ENCODE results near the gene NMNAT3.
A peak's percentile ranks its signal among the peaks of the same experiment; 100 is the strongest.
"Not testable (repeated sequence)": the region's sequence is repeated elsewhere in the genome, so short reads cannot be mapped to it uniquely, and the experiment has no call there.

Gene NMNAT3

DNA sequence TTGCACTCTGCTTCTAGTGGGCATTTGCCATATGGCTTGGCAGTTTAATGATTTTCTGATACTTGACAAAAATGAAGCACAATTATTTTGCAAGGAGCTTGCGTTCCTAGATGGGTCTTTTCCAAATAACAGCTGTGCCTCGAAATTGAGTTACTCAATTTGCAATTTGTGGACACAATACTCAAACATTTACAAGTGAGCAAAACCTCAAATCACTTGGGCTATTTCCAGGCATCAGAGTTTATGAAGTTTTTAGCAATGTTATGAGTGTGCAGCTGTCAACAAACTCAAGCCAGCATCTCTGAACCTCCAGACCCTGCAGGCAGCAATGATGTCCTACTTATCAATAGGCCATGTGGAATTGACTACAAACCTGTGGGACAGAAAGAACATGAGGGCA, 41.3 kb downstream of the NMNAT3 start:
- DNase-seq (ENCODE audit: low read depth): no peak

DNA sequence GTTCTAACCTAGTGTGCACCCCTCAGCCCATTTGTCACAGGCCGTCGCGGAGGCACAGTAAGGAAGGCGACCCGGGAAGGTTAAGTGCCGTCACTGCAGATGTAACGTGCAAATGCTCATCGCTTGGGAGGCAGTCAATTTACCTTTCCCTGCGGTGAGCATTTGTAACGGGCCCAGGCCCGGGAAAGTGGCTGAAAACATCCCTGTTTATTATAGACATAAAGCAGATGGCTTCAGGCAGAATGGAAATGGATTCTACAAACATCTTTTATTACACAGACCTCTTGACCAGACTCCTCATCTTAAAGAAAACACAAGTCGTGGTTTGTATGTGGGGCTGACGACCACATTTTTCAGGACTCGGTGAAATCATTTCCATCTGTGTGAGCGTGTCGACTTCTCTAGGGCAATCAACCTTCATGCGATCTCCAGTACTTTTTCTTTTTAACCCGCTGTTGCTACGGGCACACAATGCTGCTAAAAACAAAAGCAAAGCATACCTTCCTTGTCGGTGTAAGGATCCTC, 43.6 kb downstream of the NMNAT3 start:
- DNase-seq (ENCODE audit: low read depth): no peak

DNA sequence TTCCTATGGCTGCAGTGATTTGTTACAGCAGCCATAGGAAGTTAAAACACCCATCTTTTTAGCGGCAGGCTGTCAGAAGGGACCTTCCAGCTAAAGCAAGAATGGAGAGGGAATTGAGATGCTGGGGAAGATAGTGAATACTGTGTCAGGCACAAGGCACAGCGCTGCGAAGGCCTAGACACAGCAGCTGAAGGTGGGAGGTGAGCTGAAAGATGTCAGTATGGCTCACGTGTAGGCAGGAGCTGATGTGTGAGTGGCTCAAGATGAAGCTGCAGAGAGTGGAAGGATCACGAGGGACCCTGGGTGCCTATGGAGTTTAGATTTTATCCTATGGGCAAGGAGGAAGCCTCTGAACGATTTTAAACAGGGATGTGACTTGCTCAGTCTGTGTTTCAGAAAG, 44.3 kb downstream of the NMNAT3 start:
- DNase-seq (ENCODE audit: low read depth): no peak

DNA sequence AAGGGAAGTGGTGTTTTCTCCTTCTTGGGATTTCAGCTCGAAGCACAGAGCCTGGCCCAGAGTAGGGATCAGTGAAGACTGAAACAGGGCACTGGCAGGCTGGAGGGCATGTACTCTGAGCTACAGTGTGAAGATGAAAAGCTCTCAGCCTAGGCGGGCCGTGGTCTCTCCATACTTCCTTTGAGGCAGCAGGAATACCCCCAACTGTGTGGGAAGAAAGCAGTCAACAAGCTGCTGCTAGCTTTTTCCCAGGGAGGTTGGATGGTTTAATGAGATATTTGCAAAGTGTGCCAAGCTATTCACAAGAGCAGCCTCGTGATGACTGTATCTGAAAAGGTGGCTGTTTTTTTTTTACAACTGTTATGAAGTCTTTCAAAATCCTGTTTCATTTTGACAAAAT, 47.2 kb downstream of the NMNAT3 start:
- no peak for DNase-seq (ENCODE audit: low read depth)

DNA sequence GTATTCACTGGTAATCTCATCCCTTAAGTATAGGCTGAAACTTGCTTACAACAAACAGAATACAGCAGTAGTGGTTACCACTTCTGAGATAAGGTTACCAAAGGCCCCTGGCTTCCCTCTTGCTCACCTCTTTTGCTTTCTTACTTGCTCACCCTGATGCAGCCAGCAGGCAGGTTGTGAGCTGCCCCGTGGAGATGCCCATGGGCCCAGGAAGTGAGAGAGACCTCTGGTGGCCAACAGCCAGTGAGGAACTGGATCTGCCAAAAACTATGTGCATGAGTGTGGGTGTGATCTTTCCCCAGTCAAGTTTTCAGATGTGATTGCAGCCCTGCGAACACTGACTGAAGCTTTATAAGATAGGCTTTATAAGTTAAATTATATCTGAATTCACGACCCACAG, 48.7 kb downstream of the NMNAT3 start:
- DNase-seq (ENCODE audit: low read depth): no peak

DNA sequence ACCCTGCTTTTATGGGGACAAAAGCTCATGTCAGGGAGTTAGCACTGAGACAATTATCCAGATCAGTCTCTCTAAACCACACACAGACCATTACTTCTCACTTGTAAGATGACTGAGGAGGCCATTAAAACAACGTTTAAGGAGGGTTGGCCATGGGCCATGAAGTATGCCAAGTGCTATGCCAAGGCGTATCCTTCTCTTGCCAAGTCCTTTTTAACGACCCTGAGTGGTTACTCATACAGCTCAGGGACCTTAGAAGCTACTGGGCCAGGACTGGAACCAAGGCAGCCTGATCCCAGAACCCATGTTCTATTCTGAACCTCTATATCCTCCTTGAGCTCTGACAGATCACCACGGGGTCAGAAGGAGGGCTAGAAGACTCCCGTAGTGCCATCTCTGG, 50.0 kb downstream of the NMNAT3 start:
- no peak for DNase-seq (ENCODE audit: low read depth)

DNA sequence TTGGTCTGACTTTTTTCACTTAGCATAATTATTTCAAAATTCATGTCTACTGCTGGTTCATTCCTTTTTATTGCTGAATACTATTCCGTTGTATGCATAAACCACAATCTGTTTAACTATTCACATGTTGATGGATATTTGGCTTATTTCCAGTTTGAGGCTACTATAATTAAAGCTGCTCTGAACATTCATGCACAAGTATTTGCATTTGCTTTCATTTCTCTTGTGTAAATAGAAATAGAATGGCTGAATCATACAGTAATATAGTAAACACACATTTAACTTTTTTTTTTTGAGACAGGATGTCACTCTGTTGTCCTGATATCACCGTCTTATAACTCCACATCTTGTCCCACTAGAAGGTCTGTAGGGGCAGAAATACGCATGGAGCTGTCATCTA, 57.3 kb downstream of the NMNAT3 start:
- no peak for DNase-seq (ENCODE audit: low read depth)

DNA sequence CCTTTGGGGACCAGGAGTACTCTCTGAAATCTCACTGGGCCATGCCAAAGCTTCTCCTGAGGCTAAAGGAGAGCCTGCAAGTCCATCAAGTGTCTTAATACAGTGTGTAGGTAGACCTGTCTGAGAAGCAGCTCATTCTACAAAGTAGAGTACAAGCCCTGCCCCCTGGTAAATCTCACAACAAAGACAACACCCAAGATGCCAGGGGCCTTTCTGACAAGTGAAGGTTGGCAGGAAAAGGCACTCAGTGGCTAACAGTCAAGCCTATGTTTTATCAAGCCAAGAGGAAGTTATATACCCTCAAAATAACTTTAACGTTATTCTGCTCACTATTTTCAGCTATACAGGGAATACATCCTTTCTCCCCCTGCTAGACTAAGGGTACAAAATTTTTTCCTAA, 58.3 kb downstream of the NMNAT3 start:
- no peak for DNase-seq (ENCODE audit: low read depth)

DNA sequence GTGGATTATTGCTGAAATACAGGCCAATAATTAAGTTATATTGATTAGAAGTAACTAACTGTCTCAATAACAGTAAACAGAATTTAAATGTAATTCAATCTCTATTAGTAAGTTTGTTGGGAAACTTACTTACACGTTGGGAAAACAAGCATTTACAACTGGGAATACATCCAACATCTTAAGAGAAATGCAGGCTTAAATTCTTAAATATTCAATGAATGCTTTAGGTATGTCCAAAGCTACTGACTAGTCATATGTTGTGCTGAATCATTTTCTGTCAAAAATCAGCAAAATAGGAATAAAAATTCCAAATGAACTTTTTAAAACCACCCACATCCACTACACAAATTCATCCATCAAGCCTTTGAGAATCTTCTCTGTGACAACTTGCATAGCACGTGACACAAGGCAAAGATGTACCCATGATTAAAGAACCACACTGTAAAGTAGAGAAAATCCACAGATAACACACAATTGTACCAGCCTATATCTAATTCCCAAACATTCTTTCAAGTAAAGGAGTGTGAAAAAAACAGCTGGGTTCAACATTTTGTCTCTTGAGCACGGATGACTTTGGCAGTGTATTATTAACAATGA, 60.0 kb downstream of the NMNAT3 start:
- peak; percentile 48 for DNase-seq (ENCODE audit: low read depth)

DNA sequence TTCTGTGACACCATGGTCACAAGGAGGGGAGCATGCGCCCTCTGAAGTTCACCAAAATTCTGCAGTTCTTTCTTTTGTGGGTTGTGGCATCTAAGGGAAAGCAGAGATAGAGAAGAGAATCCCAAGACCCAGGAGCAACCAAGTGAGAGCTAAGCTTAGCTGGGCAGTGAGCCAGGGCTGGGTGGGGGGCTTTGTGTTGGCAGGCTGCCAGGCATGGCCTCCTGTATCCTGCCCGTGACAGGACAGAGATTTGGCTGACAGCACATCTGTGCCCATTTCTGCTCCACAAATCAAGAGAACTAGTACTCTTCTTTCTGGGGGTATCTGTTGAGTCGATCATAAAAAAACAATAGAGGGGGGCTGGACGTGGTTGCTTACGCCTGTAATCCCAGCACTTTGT, 66.2 kb downstream of the NMNAT3 start:
- no peak for DNase-seq (ENCODE audit: low read depth)

DNA sequence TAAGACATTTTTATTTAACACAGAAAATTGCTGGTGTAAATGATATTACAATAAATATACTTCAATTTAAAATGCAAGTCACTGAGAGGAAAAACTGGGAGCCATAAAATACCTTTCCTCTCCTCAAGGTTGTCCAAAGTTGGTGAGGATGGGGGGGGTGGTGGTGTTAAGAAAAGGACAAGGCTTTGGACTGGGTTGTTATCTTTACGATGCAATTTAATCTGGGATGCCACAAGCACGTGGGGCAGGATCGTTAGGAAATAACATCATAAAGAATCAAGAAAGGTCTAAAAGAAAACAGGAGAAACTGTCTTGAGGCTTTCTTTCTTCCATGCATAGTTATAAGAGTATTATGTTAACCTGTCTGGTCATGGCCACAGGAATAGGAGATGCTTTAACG, 66.9 kb downstream of the NMNAT3 start:
- no peak for DNase-seq (ENCODE audit: low read depth)

DNA sequence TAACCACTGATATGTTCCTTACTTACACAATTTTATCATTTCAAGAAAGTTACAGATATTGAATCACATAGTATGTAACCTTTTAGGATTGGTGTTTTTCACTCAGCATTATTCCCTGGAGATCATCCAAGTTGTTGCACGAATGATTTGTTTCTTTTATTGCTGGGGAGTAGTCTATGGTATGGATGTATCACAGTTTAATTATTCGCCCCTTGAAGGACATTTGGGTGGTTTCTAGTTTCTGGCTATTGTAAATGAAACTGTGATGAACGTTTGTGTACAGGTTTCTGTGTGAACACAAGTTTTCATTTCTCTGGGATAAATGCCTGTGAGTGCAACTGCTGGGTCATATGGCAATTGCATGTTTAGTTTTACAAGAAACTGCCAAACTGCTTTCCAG, 68.8 kb downstream of the NMNAT3 start:
- no peak for DNase-seq (ENCODE audit: low read depth)

DNA sequence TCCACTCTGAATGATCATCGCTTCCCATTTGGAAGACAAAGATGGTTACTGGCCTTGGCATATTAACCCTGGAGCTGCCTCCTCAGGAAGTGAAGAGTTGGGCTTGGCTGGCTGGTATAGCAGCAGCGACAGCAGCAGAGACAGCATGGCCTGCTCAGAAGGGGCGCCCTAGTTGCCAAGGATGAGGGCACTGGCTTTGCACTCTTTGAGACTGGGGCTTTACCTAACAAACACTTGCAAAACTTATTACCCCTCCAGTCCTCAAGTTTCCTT, 69.7 kb downstream of the NMNAT3 start:
- no peak for DNase-seq (ENCODE audit: low read depth)

DNA sequence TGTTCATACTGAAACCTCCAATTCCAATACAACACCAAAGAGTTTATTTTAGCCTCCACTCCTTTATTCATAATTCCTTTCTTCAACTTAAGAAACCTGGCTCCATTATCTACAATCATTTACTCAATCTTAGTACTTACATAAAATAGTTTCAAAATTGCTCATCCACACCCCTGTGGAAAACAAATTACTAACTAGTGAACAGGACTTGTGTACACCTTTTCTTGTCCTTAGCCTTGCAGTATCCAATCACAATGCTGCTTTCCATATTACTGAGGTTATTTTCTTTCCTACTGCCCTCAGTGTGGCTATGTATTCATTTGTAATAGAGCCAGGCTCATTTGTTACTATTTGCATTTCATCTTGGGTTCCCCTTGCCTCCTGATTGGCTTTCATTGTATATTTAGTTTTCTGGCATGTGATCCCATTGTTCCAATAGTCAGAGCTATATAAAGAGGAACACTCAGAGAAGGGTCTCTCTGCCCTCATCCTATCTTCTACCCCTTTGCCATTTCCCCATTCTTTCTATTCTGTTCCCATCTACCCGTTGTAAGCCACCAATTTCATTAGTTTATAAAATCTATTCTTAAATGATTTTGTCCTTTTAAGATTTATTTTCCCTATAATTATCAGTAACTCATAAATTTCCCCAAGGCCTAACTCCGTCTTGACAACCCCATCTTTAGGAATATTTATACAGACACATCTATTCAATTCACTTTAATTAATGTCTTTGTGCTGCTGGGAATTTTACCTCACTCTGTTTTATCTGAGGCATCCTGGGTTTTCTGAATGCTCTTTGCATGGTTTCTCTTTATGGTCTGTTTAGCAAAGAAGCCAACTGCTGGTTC, 70.3 kb downstream of the NMNAT3 start:
- DNase-seq (ENCODE audit: low read depth): no peak

DNA sequence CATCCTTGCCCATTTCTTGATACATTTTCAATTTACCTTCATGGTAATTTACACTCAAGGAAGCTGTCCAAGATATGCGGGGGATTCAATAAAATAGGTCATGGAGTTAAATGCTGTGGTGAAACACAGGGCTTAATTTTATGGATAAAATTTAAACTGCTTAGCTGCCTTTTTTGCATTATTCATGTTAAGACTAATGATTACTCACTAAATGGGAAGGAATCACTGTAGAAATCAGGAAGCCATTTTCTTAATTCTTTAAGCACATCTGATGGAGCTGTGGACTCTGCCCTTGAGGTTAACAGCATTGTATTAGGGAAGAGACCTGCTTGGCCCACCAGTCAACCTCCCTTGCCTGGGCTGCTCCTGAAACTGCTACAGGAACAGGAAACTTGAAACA, 75.8 kb downstream of the NMNAT3 start:
- DNase-seq (ENCODE audit: low read depth): no peak

DNA sequence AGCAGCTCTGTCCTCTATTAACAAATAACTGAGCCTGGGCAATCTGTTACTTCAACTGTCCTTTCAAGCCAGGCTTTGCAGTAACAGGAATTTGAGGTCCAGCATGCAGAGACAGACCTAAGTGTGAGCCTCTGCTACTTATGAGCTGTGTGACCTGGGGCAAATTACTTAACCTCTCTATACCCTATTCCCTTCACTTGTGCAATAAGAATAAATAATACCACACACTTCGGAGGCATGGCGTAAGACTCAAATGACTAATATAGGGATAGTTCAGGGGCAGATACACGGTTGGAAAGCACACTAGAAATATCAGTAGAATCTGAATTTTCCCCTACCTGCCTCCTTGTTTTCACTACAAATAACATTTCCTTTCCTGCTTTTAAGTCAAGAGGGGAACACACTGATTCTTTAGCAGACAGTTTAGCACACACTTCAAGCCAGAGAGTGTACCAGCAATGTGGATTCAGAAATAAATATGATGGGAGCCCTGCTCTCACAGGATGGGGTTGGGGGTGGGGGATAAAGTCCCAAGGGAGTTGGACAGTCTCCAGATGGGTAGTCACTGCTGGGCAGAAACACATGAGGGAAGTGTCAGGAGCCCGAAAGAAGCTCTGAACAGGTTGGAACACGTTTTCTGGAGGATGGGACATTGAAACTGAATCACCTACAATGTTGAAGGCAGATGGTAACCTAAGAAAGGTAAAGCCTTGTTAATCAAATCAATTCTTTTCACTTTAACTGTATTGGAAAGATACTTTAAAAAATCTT, 76.4 kb downstream of the NMNAT3 start:
- DNase-seq (ENCODE audit: low read depth): peak; percentile 38

DNA sequence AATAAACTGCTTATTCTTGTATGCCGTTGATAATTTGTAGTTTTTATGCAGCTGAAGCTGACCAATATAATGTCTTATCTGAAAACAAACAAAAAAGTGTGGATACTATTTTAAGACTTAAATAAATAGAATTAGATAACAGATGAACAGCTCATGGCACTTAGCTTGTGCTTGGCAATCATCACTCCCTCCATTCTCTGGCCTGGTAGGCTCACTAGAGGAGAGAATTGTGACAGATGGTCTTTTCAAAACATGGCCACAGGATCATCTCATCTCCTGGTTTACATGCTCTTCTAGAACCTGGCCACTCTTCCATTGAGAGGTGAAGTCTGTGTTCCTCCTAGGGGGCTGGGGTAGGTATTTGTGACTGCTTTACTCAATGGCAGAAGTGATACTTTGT, 79.8 kb downstream of the NMNAT3 start:
- no peak for DNase-seq (ENCODE audit: low read depth)

DNA sequence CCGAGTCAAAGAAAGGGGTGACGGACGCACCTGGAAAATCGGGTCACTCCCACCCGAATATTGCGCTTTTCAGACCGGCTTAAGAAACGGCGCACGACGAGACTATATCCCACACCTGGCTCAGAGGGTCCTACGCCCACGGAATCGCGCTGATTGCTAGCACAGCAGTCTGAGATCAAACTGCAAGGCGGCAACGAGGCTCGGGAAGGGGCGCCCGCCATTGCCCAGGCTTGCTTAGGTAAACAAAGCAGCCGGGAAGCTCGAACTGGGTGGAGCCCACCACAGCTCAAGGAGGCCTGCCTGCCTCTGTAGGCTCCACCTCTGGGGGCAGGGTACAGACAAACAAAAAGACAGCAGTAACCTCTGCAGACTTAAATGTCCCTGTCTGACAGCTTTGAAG, 86.6 kb downstream of the NMNAT3 start:
- DNase-seq (ENCODE audit: low read depth): not testable (repeated sequence)

DNA sequence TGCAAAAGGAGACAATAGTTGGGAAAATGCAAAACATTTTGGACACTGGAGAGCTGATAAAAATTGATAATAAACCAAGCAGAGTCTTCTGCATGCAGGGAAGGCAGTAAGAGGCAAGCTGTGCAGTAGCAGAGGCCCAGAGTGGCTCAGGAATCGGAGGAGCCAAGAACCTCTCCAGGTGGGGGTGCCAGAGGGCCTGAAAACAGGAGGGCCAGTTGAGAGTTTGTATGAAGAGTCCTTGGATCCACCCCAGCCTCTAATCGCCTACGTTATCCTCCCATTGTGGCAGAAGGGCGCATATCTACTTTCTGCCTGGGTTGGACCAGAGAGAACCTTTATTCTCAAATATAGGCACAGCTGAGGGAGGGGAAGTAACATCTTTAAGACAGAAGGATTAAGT, 89.3 kb downstream of the NMNAT3 start:
- no peak for DNase-seq (ENCODE audit: low read depth)

DNA sequence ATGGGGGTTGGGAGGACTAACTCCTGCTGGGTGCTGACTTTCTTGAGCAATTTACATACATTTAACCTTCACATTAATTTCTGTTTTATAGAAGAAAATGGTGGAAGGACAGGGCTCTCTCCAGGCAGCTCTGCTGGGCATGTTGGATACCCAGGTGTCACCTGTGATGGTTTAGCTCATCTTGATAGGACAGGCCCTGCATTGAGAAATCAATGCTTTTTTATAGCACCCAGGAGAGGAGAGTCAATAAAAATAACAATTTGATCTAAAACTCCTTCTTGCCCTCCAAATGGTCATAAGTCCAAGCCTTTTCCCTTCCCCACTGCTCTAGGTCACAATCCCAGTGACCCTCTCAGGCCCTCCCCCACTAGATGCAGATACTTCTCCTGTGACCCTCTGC, 90.0 kb downstream of the NMNAT3 start:
- no peak for DNase-seq (ENCODE audit: low read depth)

DNA sequence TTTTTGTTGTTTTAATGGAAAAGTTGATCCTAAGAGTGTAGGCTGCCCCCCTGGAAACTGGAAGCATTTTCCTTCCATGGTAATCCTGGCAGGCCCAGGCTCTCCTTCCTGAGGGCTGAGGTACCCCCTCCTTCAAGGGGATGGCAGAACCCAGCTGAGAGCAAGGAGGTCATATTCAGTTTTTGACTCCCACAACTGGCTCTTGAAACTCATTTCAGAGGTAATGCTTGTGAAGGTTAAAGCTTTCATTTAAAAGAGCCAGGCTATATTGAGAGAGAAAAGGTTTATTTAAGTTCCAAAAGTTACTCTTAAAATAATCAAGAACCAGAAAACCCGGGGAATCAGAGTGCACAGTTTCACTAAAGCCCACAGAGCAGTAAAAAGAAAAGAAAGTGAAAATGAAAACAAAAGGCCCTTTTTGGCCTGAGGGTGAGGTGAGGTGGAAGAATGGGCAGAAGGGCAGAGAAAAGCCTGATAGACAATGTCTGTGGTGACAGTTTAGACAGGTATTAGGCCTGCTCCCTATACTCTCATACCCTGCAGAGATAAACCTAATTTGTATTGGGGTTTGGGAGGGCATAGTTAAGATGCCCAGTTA, 91.3 kb downstream of the NMNAT3 start:
- DNase-seq (ENCODE audit: low read depth): no peak

DNA sequence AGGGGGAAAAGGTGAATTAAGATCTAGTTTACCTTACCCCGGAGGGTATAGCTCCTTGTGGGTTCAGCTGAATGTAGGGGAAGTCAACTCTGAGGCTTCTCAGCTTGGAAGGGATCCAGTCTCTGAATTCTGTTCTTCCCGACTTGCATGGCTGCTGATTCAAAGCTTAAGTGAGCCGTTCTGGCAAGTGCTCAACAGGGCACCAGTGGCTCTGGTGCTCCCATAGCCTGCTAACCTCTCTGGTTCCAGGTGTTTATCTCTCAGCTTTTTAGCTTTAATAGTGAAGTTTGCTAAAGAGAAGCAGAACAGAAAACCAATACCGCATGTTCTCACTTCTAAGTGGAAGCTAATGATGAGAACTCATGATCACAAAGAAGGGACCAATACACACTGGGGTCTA, 92.0 kb downstream of the NMNAT3 start:
- no peak for DNase-seq (ENCODE audit: low read depth)

DNA sequence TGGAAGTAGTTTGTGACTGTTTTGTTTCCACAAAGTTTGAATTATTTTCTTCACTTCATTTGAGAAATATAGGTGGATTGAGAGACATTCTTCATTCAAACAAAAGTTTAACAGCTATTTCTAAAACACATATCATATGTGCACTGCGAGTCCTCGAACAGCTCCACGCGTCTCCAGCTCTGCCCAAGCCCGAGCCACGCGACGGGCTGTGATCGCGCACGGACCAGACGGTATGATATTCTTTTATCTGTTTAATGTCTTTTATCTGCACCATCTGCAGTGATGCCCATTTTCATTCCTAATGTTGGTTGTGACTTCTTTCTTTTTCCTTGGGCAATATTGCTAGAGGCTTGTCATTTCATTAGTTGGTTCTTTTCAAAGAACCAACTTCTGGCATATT, 94.1 kb downstream of the NMNAT3 start:
- not testable (repeated sequence) for DNase-seq (ENCODE audit: low read depth)
